Body of pancreas (tissue), 4 donors: Measurements from ENCODE around the gene CACNA1H. TPM values are rescaled to one million over a fixed set of nuclear protein-coding genes. Genes with fewer than 3 reads are reported as not detected.

Experiments used
- ATAC-seq: fragments of 150-250 bp; one replicate; pipeline ENCODE4 v1.9.1; 2016
- DNase-seq, 4 donors: peaks; one replicate each; pipeline ENCODE4 v3.0.0-alpha.2; 2019
- H3K27ac ChIP-seq, 4 donors: fragments of 200-600 bp; sonication (generic); 1 replicate in 3 of 4; 2 replicates in 1 of 4; pipeline versions ENCODE4 v1.5.1 to v1.6.1; 2016 to 2019; ENCODE audit warnings: mild to moderate bottlenecking in 1 of 4, mixed read lengths in 1 of 4, moderate library complexity in 1 of 4
- H3K27me3 ChIP-seq, 2 donors: fragments of 200-600 bp; sonication (generic); one replicate each; pipeline ENCODE4 v1.6.0; 2016; ENCODE audit warnings: mild to moderate bottlenecking in 1 of 2
- H3K36me3 ChIP-seq, 2 donors: fragments of 200-600 bp; sonication (generic); replicated peaks in 1 of 2; 2 replicates each; pipeline ENCODE4 v1.5.1; 2016; ENCODE audit warnings: low read depth in 2 of 2; ENCODE audit not compliant: insufficient read depth in 1 of 2
- H3K4me1 ChIP-seq: fragments of 200-600 bp; sonication (generic); one replicate; pipeline ENCODE4 v1.6.0; 2016
- H3K4me3 ChIP-seq, 2 donors: fragments of 200-600 bp; sonication (generic); 1 replicate in 1 of 2; 2 replicates in 1 of 2; pipeline ENCODE4 v1.5.1; 2016 to 2019
- H3K9me3 ChIP-seq, 3 donors: fragments of 200-600 bp; sonication (generic); 1 replicate in 2 of 3; 2 replicates in 1 of 3; pipeline ENCODE4 v1.5.1; 2016
- CTCF ChIP-seq, 7 experiments: fragments of 450-650 bp in 4 of 7; fragments of 200-600 bp in 3 of 7; sonication (generic) in 3 of 7; IDR thresholded peaks; one replicate each; pipeline ENCODE4 v1.5.1; 2016 to 2019; ENCODE audit warnings: antibody characterized with exemption in 7 of 7
- POLR2A ChIP-seq, 3 donors: fragments of 450-650 bp; IDR thresholded peaks; one replicate each; pipeline ENCODE4 v1.6.1; 2016; ENCODE audit warnings: antibody characterized with exemption in 3 of 3, mild to moderate bottlenecking in 2 of 3
- WGBS, 2 donors: methylation state at CpG; one replicate each; pipeline ENCODE4 v1.1.5; 2017; 5-methylcytosine and 5-hydroxymethylcytosine counted together
- intact Hi-C: fragments of 100-400 bp; cut with DNase I; formaldehyde crosslinking; loops from one replicate; pipeline ENCODE4 v1.15.1; 2023
- total RNA-seq, 2 donors: library from RNA; depleted of rRNA; stranded (reverse); fragments of >200 nt; gene quantifications; one replicate each; pipeline ENCODE4 v1.1.0, GENCODE V29; 2016

CACNA1H gene
- total RNA-seq, 2 donors from 2014 or later: 7.3 to 15.2 TPM

GRCh38 chr16:1211451-1212268 lies 58.8 kb downstream of the CACNA1H start:
- H3K4me3 ChIP-seq: no peak overlapping the region
- intact Hi-C loops: no loop called here
- no peak overlapping the region for H3K27ac ChIP-seq
- H3K27me3 ChIP-seq: no peaks in the 10 kb centered on the region
- 83 to 90% methylated on average over 29 to 46 of the region's 65 CpGs for WGBS, 2 donors
- DNase-seq: no peak
- no peak for TF ChIP-seq POLR2A (IDR thresholded peaks at IDR 0.05)
- no peak for TF ChIP-seq CTCF (IDR thresholded peaks at IDR 0.05)
- H3K4me1 ChIP-seq: no peaks in the 10 kb centered on the region
- H3K9me3 ChIP-seq: no peaks in the 10 kb centered on the region
- ATAC-seq: no peak
- H3K36me3 ChIP-seq: no peaks in the 10 kb centered on the region

DNA sequence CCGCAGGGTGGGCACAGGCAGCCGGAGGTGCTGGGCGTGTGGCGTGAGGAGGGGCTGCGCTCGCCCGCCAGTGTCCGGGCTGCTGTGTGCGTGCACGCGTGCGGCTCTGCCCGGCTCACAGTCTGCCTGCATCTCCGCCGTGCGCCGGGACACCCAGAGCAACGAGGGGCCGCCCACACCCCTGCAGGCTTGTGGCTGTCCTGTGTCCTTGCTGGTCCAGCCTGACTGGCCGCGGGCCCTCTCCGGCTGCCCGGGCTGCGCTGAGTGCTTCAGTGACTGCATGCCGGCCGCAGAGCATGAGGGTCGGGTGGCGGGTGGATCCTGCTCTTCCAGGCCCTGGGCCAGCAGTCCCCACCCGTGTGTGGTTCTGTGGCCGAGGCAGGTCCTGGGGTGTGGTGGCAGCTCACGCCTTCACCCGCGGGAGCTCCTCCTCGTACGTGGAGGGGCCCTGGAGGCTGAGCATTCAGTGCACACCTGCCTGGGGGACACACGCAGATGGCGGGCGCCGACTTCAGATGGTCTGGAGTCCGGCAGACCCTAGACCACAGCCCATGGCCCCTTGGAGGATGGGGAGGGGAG lies 59.8 kb downstream of the CACNA1H start:
- H3K9me3 ChIP-seq: no peaks in the 10 kb centered on the region
- no peaks in the 10 kb centered on the region for H3K4me1 ChIP-seq
- no peaks in the 10 kb centered on the region for H3K36me3 ChIP-seq
- H3K27me3 ChIP-seq: no peaks in the 10 kb centered on the region
- ATAC-seq (no peak), DNase-seq (no peak)
- intact Hi-C loops: no loop called here
- TF ChIP-seq POLR2A (IDR thresholded peaks at IDR 0.05) (no peak), CTCF (IDR thresholded peaks at IDR 0.05) (no peak)
- 93% methylated on average over 39 of the region's 40 CpGs; no CpG with 5 or more reads in 1 of the 2 donors for WGBS, 2 donors
- H3K4me3 ChIP-seq: no peak overlapping the region
- no peak overlapping the region for H3K27ac ChIP-seq

- Histone ChIP-seq H3K4me1 (no peaks in the 10 kb centered on the region), H3K27ac (no peak overlapping the region), H3K9me3 (no peaks in the 10 kb centered on the region), H3K4me3 (no peak overlapping the region), H3K27me3 (no peaks in the 10 kb centered on the region), H3K36me3 (no peaks in the 10 kb centered on the region)
- 78% methylated on average over 7 of the region's 8 CpGs; no CpG with 5 or more reads in 1 of the 2 donors for WGBS, 2 donors
- no peak for TF ChIP-seq CTCF (IDR thresholded peaks at IDR 0.05)
- no peak for TF ChIP-seq POLR2A (IDR thresholded peaks at IDR 0.05)
- intact Hi-C loops: no loop called here
- DNase-seq: no peak
- no peak for ATAC-seq
Observed at GRCh38 chr16:1213231-1213630, 60.3 kb downstream of the CACNA1H start.

DNA sequence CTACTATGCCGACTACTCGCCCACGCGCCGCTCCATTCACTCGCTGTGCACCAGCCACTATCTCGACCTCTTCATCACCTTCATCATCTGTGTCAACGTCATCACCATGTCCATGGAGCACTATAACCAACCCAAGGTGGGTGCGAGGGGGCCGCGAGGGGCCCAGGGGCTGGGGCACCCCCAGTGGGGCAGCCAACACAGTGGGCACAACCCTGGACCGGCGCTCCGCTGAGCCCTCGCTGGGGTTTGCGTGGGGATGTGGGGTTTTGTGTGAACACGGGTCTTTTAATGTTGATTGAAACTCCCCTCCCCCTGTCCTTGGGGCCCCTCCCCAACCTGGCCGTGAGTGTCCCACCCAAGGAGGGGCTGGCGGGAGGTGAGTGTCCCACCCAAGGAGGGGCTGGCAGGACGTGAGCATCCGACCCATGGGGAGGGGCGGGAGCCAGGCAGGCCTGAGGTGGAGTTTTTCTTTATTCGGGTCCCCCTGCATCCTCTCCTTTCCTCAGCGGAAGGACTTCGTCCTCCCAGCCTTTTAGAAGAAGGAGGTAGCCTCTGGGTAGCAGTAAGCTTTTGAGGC lies 61.0 kb downstream of the CACNA1H start:
- H3K27ac ChIP-seq: no peak overlapping the region
- no peak for ATAC-seq
- 67 to 71% methylated on average over 21 to 25 of the region's 25 CpGs for WGBS, 2 donors
- intact Hi-C loops: no loop called here
- TF ChIP-seq POLR2A (IDR thresholded peaks at IDR 0.05): no peak
- no peak for TF ChIP-seq CTCF (IDR thresholded peaks at IDR 0.05)
- H3K4me1 ChIP-seq: no peaks in the 10 kb centered on the region
- no peak overlapping the region for H3K4me3 ChIP-seq
- no peaks in the 10 kb centered on the region for H3K36me3 ChIP-seq
- no peaks in the 10 kb centered on the region for H3K27me3 ChIP-seq
- no peaks in the 10 kb centered on the region for H3K9me3 ChIP-seq
- DNase-seq: no peak
